C1 segment of cervical spinal cord (tissue), 14 donors: ENCODE data around the gene MRPS5.
"Not testable (repeated sequence)": the region's sequence is repeated elsewhere in the genome, so short reads cannot be mapped to it uniquely, and the experiment has no call there.

Experiments used
- DNase-seq, 14 donors: peaks; one replicate each; lab custom pipeline; 2025; lab: John Stamatoyannopoulos, UW

Gene MRPS5

DNA sequence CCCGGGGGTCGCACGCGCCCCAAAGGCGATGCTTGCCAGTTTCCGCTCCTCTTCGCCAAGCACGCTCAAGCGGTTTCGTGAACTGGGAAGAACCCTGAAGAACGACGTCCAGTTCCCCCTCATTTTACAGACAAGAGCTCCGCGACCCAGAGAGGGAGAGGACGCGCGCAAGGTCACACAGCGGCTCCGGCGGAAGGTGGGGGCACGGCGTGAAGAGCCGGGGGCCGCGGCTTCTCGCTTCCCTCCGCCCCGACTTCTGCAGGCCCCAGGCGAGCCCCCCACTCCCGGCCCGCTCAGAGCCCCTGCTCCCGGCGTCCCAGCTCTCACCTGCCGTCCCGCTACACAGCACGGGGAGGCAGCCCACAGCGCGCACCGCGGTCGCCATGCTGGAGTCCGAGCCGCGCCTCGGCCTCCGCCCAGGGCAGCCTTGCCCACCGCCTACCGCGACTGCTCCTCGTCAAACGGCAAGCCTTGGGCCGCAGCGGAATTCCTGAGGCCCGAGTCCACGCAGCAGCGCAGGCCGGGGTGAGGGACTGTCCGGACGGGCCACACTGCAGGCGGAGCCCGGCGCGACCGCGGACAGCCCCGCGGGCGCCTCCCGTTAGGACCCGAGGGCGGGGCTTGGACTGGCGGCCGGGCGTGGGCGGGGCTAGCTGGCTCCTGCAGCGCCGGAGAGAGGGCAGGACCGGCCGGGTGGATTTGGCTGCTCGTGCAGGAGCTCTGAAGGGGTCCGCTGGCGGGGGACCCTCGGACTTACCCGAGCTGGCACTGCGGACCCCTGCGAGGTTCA is at the start of gene MRPS5:
MRPS5 (minus strand) TSS at position 402 of the 790 bp plus-strand sequence; CDS start at position 385, 17 bp downstream.
- peak; percentile 5 to 84 (median 76) for DNase-seq

DNA sequence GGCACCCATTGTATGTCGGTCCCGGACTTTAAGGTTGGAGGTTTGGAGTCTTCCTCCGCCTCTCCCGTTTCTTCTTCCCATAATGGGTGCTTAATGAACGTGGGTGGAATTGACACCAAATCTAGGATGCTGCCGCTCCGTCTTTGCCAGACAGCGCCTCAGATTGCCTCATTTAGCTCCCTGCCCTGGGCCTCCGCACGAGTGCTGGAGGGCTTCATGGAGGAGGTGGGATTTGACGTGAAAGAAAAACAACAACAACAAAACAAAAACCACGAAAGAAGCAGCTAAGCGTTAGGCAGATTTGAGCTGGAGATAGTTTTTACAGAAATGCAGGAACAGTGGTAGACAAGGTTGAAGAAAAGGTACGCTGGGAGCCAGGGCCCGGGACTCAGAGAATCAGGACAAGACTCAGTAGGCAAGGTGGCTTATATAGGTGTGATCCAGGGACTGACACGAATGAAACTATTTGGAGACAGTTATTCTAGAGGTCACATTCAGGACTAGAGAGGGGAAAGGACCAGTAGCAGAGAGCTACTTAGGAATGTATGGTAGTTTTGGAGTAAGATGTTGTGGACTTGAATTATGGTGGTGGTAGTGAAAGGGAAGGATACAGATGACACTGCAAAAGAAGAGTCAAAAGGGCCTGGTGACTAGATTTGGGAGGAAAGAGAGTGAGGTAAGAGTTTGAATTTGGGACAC is 44.6 kb upstream of the MRPS5 start:
- DNase-seq, result peak in 1 of 14 donors; percentile 39

DNA sequence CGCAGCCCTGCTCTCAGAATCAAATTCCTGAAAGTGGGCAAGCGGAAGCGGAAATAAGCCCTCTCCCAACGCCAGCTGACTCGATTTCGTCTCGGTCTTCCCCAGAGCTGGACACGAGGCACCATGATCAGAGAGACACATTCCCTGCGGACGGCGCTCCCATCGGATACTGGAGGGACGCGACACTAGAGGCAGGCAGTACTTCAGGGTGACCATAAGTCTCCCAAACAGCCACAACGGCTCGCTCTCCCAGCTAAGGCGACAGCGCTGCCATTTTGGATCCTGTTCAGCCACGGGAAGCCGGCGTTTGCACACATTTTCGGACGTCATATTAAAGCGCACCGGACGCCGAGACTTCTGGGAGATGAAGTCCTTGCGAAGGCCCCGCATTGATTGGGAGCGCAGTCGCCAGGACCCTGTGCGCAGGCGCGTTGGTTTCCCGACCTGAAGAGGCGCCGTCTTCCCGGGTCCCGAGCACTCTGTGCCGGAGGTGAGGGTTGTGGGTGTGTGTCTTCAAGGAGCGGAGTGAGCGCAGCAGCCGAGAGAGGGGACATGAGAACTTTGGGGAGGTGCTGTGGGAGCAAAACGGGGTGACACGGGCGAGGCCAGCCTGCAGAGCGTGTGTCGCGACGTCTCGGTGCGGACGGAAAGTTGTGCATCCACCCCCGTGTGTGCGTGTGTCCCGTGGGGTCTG is 43.9 kb upstream of the MRPS5 start, which contains the start of gene ZNF2:
ZNF2 (plus strand) TSS at position 439 of the 694 bp plus-strand sequence. CDS start 10,418 bp downstream, outside the sequence.
- peak; percentile 83 to 98 (median 96) for DNase-seq

GRCh38 chr2:95165030-95165370 is 43.4 kb upstream of the MRPS5 start:
- no peak for DNase-seq

- DNase-seq, result peak in 13 of 14 donors; percentile 9 to 79 (median 47)
These were observed 38.3 kb upstream of the MRPS5 start, which contains the start of gene ZNF514 for GRCh38 chr2:95159690-95160449. Gene ZNF514 (minus strand): TSS chr2:95159848. CDS start chr2:95153253, 6,595 bp downstream.

GRCh38 chr2:95158891-95159619 is 37.4 kb upstream of the MRPS5 start:
- DNase-seq, result peak in 10 of 14 donors; percentile 12 to 72 (median 44)

DNA sequence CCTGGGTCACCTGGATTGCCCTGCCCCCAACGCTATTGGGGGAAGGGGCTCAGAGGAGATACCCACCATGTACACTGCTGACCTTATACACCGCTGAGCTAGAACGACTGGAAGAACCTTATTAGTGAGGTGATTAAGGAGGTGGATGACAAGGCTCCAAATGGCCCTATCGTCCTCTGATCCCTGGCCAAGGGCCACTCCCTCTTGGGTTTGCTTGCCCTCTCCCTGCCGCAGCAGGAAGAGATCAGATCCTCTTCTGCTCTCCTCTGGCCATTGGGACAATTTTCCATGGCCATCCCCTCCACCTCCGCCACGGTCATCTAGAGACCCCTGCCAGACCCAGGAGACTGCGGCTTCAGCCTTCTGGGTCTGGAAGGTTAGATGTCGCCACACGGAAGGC is 36.8 kb upstream of the MRPS5 start:
- DNase-seq, result no peak

DNA sequence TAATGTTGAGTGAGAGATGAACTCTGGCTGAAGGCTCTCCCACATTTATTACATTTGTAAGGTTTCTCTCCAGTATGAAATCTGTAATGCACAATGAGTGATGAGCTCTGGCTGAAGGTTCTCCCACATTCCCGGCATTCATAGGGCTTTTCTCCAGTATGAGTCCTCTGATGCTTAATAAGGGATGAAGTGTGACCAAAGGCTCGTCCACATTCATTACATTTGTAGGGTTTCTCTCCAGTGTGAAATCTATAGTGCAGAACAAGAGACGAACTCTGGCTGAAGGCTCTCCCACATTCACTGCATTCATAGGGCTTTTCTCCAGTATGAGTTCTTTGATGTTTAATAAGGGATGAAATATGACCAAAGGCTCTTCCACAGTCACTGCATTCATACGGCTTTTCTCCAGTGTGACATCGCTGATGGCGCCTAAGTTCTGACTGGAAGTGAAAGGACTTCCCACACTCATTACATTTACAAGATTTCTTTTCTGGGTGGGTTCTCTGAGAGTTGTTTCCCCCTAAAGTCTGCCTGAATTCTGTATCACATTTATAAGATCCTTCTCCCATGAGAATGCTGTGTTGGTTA is 27.9 kb upstream of the MRPS5 start:
- DNase-seq, result no peak

- DNase-seq, result no peak
These were observed 22.2 kb upstream of the MRPS5 start for GRCh38 chr2:95143838-95144237.

DNA sequence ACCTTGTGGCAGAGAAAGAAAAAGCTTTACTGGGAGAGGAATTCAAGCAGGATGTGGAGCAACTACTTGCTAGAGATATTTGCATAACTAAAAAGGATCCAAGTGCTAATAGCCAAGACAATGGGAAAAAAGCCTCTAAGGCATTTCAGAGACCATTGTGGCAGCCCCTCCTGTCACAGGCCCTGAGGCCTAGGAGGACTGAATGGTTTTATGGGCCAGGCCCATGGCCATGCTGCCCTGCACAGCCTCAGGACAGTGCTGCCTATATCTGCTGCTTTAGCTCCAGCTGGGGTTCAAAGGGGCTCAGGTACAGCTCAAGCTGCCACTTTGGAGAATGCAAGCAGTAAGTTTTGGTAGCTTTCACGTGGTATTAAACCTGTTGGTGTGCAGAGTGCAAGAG is 17.1 kb upstream of the MRPS5 start:
- DNase-seq, result no peak

GRCh38 chr2:95122197-95122551 is 566 bp upstream of the MRPS5 start:
- no peak for DNase-seq

DNA sequence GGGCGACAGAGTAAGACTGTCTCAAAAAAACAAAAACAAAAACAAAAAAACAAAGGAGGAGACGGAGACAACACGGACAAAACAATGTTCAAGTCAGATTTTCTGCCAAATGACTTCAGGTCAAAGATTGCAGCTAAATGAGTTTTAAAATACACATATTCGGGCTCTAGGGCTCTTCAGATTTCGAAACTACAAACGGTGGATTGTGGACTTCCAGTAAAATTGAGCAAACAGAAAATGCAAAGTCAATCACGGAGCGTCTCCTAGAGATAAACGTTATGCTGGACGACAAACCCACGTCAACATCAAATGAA is 558 bp downstream of the MRPS5 start:
- DNase-seq, result peak in 1 of 14 donors; percentile 26

DNA sequence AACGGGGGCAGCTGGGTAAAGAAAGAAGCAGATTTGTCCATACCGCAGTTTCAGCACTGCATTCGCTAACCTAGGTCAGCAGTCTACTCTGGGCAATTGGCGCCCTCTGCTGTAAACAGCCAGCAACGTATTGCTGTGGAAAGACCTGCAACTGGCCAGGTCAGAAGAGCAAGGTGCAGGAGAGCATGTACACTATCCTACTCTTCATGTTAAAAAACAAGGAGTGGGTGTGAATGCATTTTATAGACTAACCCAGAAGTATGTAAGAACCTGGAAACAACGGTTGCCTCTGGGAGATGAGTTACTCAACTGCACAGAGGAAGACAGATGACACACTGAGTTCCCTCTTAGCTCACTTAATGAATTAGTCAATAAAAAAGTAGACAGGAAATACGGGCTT is 6.2 kb downstream of the MRPS5 start:
- DNase-seq, result peak in 10 of 14 donors; percentile 2 to 38 (median 30)

- DNase-seq, result no peak
These were observed 8.1 kb downstream of the MRPS5 start for GRCh38 chr2:95113464-95113863.

GRCh38 chr2:95110395-95110794 is 11.2 kb downstream of the MRPS5 start:
- DNase-seq, result no peak

- no peak for DNase-seq
These were observed 12.3 kb downstream of the MRPS5 start for GRCh38 chr2:95109260-95109659.

DNA sequence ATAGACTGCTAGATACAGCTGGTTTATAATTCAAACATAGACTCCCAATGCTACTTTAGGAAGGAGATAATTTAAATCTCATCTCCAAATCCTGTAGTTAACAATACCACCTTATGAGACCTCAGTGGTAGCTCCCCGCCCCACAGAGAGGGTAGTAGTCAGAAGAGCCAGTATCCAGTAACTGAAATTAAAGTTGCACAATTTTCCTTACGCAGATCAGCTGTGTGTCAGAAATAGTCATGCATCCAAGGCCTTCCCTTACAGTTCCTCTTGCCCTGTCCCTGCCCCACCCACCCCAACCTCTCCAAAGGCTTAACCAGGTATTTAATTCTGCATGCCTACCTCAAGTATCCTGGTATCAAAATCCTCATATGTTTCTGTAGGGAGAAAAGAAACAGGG is 15.5 kb downstream of the MRPS5 start:
- DNase-seq, result no peak

- no peak for DNase-seq
These were observed 17.0 kb downstream of the MRPS5 start for GRCh38 chr2:95104606-95105005.

DNA sequence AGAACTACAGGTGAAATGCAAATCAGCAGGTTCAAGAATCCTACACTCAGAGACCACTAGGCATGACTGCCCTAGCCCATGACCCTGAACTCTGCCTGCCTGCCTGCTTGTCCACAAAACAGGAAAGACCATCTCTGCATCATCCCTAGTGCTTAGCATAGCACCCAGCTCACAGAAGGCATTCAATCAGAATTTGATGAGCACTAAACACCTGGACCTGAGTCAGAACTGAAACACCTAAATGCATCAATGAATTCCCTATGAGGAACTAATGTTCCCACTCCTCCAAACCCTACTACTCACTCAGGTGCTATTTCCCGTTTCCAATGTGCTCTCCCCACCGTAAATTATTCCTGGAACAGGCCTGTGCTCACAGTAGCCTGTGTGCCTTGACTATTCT is 21.7 kb downstream of the MRPS5 start:
- DNase-seq, result no peak

DNA sequence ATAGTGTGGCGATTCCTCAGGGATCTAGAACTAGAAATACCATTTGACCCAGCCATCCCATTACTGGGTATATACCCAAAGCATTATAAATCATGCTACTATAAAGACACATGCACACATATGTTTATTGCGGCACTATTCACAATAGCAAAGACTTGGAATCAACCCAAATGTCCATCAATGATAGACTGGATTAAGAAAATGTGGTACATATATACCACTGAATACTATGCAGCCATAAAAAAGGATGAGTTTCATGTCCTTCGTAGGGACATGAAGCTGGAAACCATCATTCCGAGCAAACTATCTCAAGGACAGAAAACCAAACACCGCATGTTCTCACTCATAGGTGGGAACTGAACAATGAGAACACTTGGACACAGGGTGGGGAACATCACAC is 23.3 kb downstream of the MRPS5 start:
- DNase-seq, result not testable (repeated sequence)
